GM12878 (cell line): ENCODE data around the gene RHOBTB1. TPM values are rescaled to one million over a fixed set of nuclear protein-coding genes. Genes with fewer than 3 reads are reported as not detected.

Source experiments
- ATAC-seq: fragments of 200-7000 bp; cut with Tn5 transposase; 3 replicates; pipeline ENCODE4 v1.9.1; 2020; ENCODE audit warnings: mild to moderate bottlenecking, moderate library complexity
- BruUV-seq: library from RNA; stranded (reverse); fragments of 400-500 nt; replicated peaks from 2 replicates; lab custom pipeline; 2021; lab: Mats Ljungman, UMichigan
- CTCF ChIA-PET: fragments of 300-600 bp; sonication (Branson Sonifier 250); formaldehyde crosslinking; extraction: SDS; loops from one replicate; lab custom pipeline; 2021; ENCODE audit warnings: inconsistent platforms; lab: Yijun Ruan, JAX
- POLR2A ChIA-PET: fragments of 350-600 bp; formaldehyde crosslinking; extraction: SDS; loops from one replicate; lab custom pipeline; 2021; ENCODE audit warnings: inconsistent platforms; lab: Charles Lee
- RAD21 ChIA-PET: fragments of 300-600 bp; sonication (Branson Sonifier 250); formaldehyde crosslinking; loops from one replicate; lab custom pipeline; 2023; ENCODE audit warnings: antibody characterized with exemption; ENCODE audit not compliant: unreplicated experiment; lab: Charles Lee
- SMC1A ChIA-PET: fragments of 300-600 bp; sonication (Branson Sonifier 250); formaldehyde crosslinking; loops from one replicate; lab custom pipeline; 2023; ENCODE audit not compliant: unreplicated experiment, uncharacterized antibody; lab: Charles Lee
- DNase-seq: peaks from one replicate; pipeline ENCODE4 v3.0.0-alpha.2; 2011; ENCODE audit warnings: low read depth, low spot score
- FAIRE-seq: peaks from 3 replicates; lab custom pipeline; 2011; peaks lifted over from hg19 to GRCh38; lab: Jason Lieb, UNC
- H2AFZ ChIP-seq: 2 replicates; pipeline ENCODE4 v1.6.0; 2011; ENCODE audit warnings: low read depth, low read length, control low read depth; ENCODE audit not compliant: control insufficient read depth
- H3K27ac ChIP-seq: 2 replicates; pipeline ENCODE4 v1.5.1; 2011; ENCODE audit warnings: control low read depth; ENCODE audit not compliant: control insufficient read depth, insufficient read depth
- H3K27me3 ChIP-seq, 2 experiments: replicated peaks in 1 of 2; 2 replicates each; pipeline versions ENCODE4 v1.6.0 to v1.6.1; 2011; ENCODE audit warnings: low read length in 1 of 2; ENCODE audit not compliant: control insufficient read depth in 2 of 2, insufficient read depth in 2 of 2
- H3K36me3 ChIP-seq, 2 experiments: 2 replicates each; pipeline ENCODE4 v1.5.1; 2011; ENCODE audit warnings: low read length in 1 of 2; ENCODE audit not compliant: control insufficient read depth in 2 of 2, insufficient read depth in 2 of 2
- H3K4me1 ChIP-seq: 2 replicates; pipeline ENCODE4 v1.6.1; 2011; ENCODE audit warnings: mild to moderate bottlenecking, low read length, moderate library complexity, mixed read lengths; ENCODE audit not compliant: control insufficient read depth, insufficient read depth
- H3K4me2 ChIP-seq: 2 replicates; pipeline ENCODE4 v1.6.0; 2011; ENCODE audit warnings: control low read depth; ENCODE audit not compliant: control insufficient read depth, insufficient read depth
- H3K4me3 ChIP-seq: fragments of 200-600 bp; sonication (generic); 2 replicates; pipeline ENCODE4 v1.5.1; 2016
- H3K79me2 ChIP-seq: 2 replicates; pipeline ENCODE4 v1.6.0; 2011; ENCODE audit warnings: low read length; ENCODE audit not compliant: control insufficient read depth, insufficient read depth
- H3K9ac ChIP-seq: 2 replicates; pipeline ENCODE4 v1.8.0; 2011; ENCODE audit warnings: low read length, control low read depth, mixed read lengths; ENCODE audit not compliant: control insufficient read depth, insufficient read depth
- H3K9me3 ChIP-seq: replicated peaks from 3 replicates; pipeline ENCODE4 v1.5.1; 2011; ENCODE audit warnings: mild to moderate bottlenecking, low read length; ENCODE audit not compliant: control insufficient read depth, insufficient read depth
- H4K20me1 ChIP-seq: 2 replicates; pipeline ENCODE4 v1.6.0; 2011; ENCODE audit not compliant: control insufficient read depth, insufficient read depth
- HDAC2 ChIP-seq: fragments of 200-600 bp; sonication (generic); IDR thresholded peaks from 2 replicates; pipeline ENCODE4 v1.6.1; 2017
- HSF1 ChIP-seq: fragments of 150-350 bp; IDR thresholded peaks from 2 replicates; pipeline ENCODE4 v1.6.1; 2014; ENCODE audit warnings: mild to moderate bottlenecking, low read depth, low read length
- MEF2A ChIP-seq: IDR thresholded peaks from 2 replicates; pipeline ENCODE4 v1.6.1; 2011; ENCODE audit warnings: low read depth, mild to moderate bottlenecking, low read length, moderate library complexity; ENCODE audit not compliant: insufficient read depth
- NR2C2 ChIP-seq: IDR thresholded peaks from 2 replicates; pipeline ENCODE4 v1.6.1; 2011; ENCODE audit warnings: borderline replicate concordance, low read depth; ENCODE audit not compliant: control insufficient read depth, insufficient read length
- POLR2A ChIP-seq: IDR thresholded peaks from 2 replicates; pipeline ENCODE4 v1.6.1; 2011; ENCODE audit warnings: low read depth, mild to moderate bottlenecking, low read length
- RFX5 ChIP-seq: IDR thresholded peaks from 2 replicates; pipeline ENCODE4 v1.6.1; 2011; ENCODE audit warnings: low read depth, low read length, improper control_type of control experiment
- SMAD1 ChIP-seq: fragments of 450-650 bp; IDR thresholded peaks from 2 replicates; pipeline ENCODE4 v1.6.1; 2018; ENCODE audit warnings: mild to moderate bottlenecking, low read depth; ENCODE audit not compliant: partially characterized antibody
- SPI1 ChIP-seq: IDR thresholded peaks from 2 replicates; pipeline ENCODE4 v1.6.1; 2011; ENCODE audit warnings: low read depth, mild to moderate bottlenecking, low read length, moderate library complexity, borderline replicate concordance; ENCODE audit not compliant: insufficient read depth
- SUZ12 ChIP-seq: fragments of 200-600 bp; sonication (generic); IDR thresholded peaks from one replicate; pipeline ENCODE4 v1.6.1; 2018; ENCODE audit warnings: antibody characterized with exemption, mild to moderate bottlenecking; ENCODE audit not compliant: unreplicated experiment
- WGBS: methylation state at CpG from one replicate; pipeline ENCODE4 v1.1.6; 2016; ENCODE audit warnings: low lambda C conversion rate; ENCODE audit not compliant: insufficient replicate concordance, insufficient coverage; ENCODE audit errors: missing lambda C conversion rate; 5-methylcytosine and 5-hydroxymethylcytosine counted together
- in situ Hi-C: fragments of 300-500 bp; cut with MboI; formaldehyde crosslinking; loops from 9 replicates; pipeline ENCODE4 v1.14.3; 2018; ENCODE audit warnings: mixed read lengths
- intact Hi-C: fragments of 100-400 bp; cut with micrococcal nuclease; formaldehyde crosslinking; loops from one replicate; pipeline ENCODE4 v1.14.2; 2022; ENCODE audit not compliant: unreplicated experiment
- polyA plus RNA-seq, 11 experiments: library from polyadenylated mRNA; depleted of rRNA in 4 of 11; unstranded in 6 of 11; stranded (reverse) in 5 of 11; fragments of >200 nt; fragmentation: Nextera tagmentation in 4 of 11; fragmentation: Illumina TruSeq in 1 of 11; extraction: Ambion mirVana in 4 of 11; extraction: Trizol in 1 of 11; gene quantifications; 1 replicate in 1 of 11; 2 replicates in 10 of 11; pipeline versions ENCODE4 v1.2.1 to v1.2.3, GENCODE V29; 2011 to 2016; ENCODE audit warnings: inconsistent platforms in 2 of 11, missing spikeins in 2 of 11, low read depth in 1 of 11
- total RNA-seq, 4 experiments: library from RNA; depleted of rRNA in 3 of 4; stranded (reverse); fragments of >200 nt in 3 of 4; fragmentation: Illumina TruSeq in 1 of 4; extraction: Trizol in 1 of 4; gene quantifications; 2 replicates each; pipeline versions ENCODE4 v1.2.1 to v1.2.3, GENCODE V29; 2013 to 2021
- TF ChIP-seq, protein P1 (sequence below): IDR thresholded peaks from 2 replicates; pipeline ENCODE4 v1.6.1; 2012; ENCODE audit warnings: low read depth, low read length, improper control_type of control experiment
- TF ChIP-seq, protein P2 (sequence below): IDR thresholded peaks from 2 replicates; pipeline ENCODE4 v1.6.1; 2012; ENCODE audit warnings: low read length, inconsistent platforms

The RHOBTB1 gene
- total and polyA plus RNA-seq, 10 of the 15 experiments (the other 5 are each of a cell fraction or from before 2014, with no cell fraction given), result not detected

- TF ChIP-seq MEF2A (no peak), NR2C2 (no peak), POLR2A (no peak), RFX5 (no peak), SMAD1 (no peak), SUZ12 (no peak), HSF1 (no peak)
- TF ChIP-seq, protein P1, sequence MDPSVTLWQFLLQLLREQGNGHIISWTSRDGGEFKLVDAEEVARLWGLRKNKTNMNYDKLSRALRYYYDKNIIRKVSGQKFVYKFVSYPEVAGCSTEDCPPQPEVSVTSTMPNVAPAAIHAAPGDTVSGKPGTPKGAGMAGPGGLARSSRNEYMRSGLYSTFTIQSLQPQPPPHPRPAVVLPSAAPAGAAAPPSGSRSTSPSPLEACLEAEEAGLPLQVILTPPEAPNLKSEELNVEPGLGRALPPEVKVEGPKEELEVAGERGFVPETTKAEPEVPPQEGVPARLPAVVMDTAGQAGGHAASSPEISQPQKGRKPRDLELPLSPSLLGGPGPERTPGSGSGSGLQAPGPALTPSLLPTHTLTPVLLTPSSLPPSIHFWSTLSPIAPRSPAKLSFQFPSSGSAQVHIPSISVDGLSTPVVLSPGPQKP, result no peak
- TF ChIP-seq, protein P2, sequence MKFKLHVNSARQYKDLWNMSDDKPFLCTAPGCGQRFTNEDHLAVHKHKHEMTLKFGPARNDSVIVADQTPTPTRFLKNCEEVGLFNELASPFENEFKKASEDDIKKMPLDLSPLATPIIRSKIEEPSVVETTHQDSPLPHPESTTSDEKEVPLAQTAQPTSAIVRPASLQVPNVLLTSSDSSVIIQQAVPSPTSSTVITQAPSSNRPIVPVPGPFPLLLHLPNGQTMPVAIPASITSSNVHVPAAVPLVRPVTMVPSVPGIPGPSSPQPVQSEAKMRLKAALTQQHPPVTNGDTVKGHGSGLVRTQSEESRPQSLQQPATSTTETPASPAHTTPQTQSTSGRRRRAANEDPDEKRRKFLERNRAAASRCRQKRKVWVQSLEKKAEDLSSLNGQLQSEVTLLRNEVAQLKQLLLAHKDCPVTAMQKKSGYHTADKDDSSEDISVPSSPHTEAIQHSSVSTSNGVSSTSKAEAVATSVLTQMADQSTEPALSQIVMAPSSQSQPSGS, result no peak
These were observed 32.7 kb upstream of the RHOBTB1 start (continued) for GRCh38 chr10:60976687-60977086.

- intact Hi-C loops, result no loop called here
- SMC1A ChIA-PET, result no interaction called here
- Histone ChIP-seq H3K36me3 (no peaks in the 10 kb centered on the region), H3K27me3 (no peaks in the 10 kb centered on the region; a peak in 1 of 4 replicates), H3K79me2 (no peaks in the 10 kb centered on the region), H3K9ac (no peak overlapping the region), H4K20me1 (no peaks in the 10 kb centered on the region), H3K27ac (no peak overlapping the region), H2AFZ (no peak overlapping the region), H3K4me2 (no peak overlapping the region), H3K4me1 (no peaks in the 10 kb centered on the region), H3K9me3 (no peaks in the 10 kb centered on the region), H3K4me3 (no peak overlapping the region)
- POLR2A ChIA-PET, result no interaction called here
- ATAC-seq (no peak), FAIRE-seq (no peak), DNase-seq (no peak)
- BruUV-seq, result no TSS peak
- CTCF ChIA-PET, result interaction anchor here (1.5 kb wide), 1 partner anchor 18 kb away, joined by 3 read pairs; no protein-coding TSS in a partner anchor
- RAD21 ChIA-PET, result no interaction called here
- 35% methylated on average over 1 of the region's 1 CpG for WGBS
- in situ Hi-C loops, result no loop called here
- no peak for TF ChIP-seq HDAC2
- peak; percentile 62 for TF ChIP-seq SPI1
These were observed 31.7 kb upstream of the RHOBTB1 start for GRCh38 chr10:60975716-60976115.
